NCI-H748 (cell line): ENCODE data around the gene PIBF1.
A peak's percentile ranks its signal among the peaks of the same experiment; 100 is the strongest.
"Not testable (repeated sequence)": the region's sequence is repeated elsewhere in the genome, so short reads cannot be mapped to it uniquely, and the experiment has no call there.

ENCODE experiments used
- DNase-seq: peaks from one replicate; lab custom pipeline; 2025; ENCODE audit not compliant: unreplicated experiment; lab: John Stamatoyannopoulos, UW

Gene PIBF1

GRCh38 chr13:72781451-72782439 is at the start of gene PIBF1, which contains the start of gene DIS3:
Gene PIBF1, plus strand, starts transcription at chr13:72782133. Its CDS starts 1,337 bp downstream, at chr13:72783470.
Gene DIS3, minus strand, starts transcription at chr13:72781900. Its CDS starts 68 bp downstream, at chr13:72781832.
- DNase-seq: peak; percentile 99

- no peak for DNase-seq
Observed at GRCh38 chr13:72737033-72737432, 44.9 kb upstream of the PIBF1 start.

GRCh38 chr13:72740015-72740414 is 41.9 kb upstream of the PIBF1 start:
- no peak for DNase-seq

GRCh38 chr13:72745260-72745659 is 36.7 kb upstream of the PIBF1 start:
- DNase-seq: no peak

GRCh38 chr13:72751220-72751619 is 30.7 kb upstream of the PIBF1 start:
- no peak for DNase-seq

- no peak for DNase-seq
Observed at GRCh38 chr13:72754111-72754510, 27.8 kb upstream of the PIBF1 start.

GRCh38 chr13:72757792-72758535 is 24.0 kb upstream of the PIBF1 start:
- no peak for DNase-seq

GRCh38 chr13:72760189-72760588 is 21.7 kb upstream of the PIBF1 start:
- DNase-seq: no peak

GRCh38 chr13:72763411-72763810 is 18.5 kb upstream of the PIBF1 start:
- DNase-seq: no peak

GRCh38 chr13:72774019-72774418 is 7.9 kb upstream of the PIBF1 start:
- no peak for DNase-seq

- DNase-seq: peak; percentile 16
Observed at GRCh38 chr13:72782717-72783116, 784 bp downstream of the PIBF1 start.

- DNase-seq: not testable (repeated sequence)
Observed at GRCh38 chr13:72784679-72785078, 2.7 kb downstream of the PIBF1 start.

GRCh38 chr13:72788831-72789230 is 6.9 kb downstream of the PIBF1 start:
- DNase-seq: no peak

- no peak for DNase-seq
Observed at GRCh38 chr13:72792640-72793039, 10.7 kb downstream of the PIBF1 start.

- DNase-seq: no peak
Observed at GRCh38 chr13:72798817-72799216, 16.9 kb downstream of the PIBF1 start.

GRCh38 chr13:72804301-72804700 is 22.4 kb downstream of the PIBF1 start:
- DNase-seq: no peak

GRCh38 chr13:72805676-72806346 is 23.9 kb downstream of the PIBF1 start:
- no peak for DNase-seq

GRCh38 chr13:72806514-72806913 is 24.6 kb downstream of the PIBF1 start:
- DNase-seq: not testable (repeated sequence)

GRCh38 chr13:72808917-72809500 is 27.1 kb downstream of the PIBF1 start:
- peak; percentile 24 for DNase-seq

GRCh38 chr13:72820156-72820897 is 38.4 kb downstream of the PIBF1 start:
- no peak for DNase-seq
